Right cardiac atrium (tissue), 5 donors: ENCODE results near the gene CTNNBIP1. TPM values are rescaled to one million over a fixed set of nuclear protein-coding genes. Genes with fewer than 3 reads are reported as not detected.
A peak's percentile ranks its signal among the peaks of the same experiment; 100 is the strongest.

Experiments
- ATAC-seq, 2 donors: fragments of 200-7000 bp; cut with Tn5 transposase; one replicate each; pipeline versions ENCODE4 v1.8.0 to v1.9.1; 2020; ENCODE audit warnings: moderate library complexity in 2 of 2, mild to moderate bottlenecking in 1 of 2
- DNase-seq, 3 donors: peaks; one replicate each; pipeline ENCODE4 v3.0.0-alpha.2; 2020
- H3K27ac ChIP-seq: one replicate; pipeline ENCODE4 v1.5.1; 2013; ENCODE audit warnings: mild to moderate bottlenecking, low read length, control low read depth, moderate library complexity
- H3K27me3 ChIP-seq: one replicate; pipeline ENCODE4 v1.6.1; 2013; ENCODE audit not compliant: control insufficient read depth, insufficient read depth
- H3K4me1 ChIP-seq: one replicate; pipeline ENCODE4 v1.6.1; 2013; ENCODE audit warnings: low read length; ENCODE audit not compliant: control insufficient read depth, insufficient read depth
- H3K4me3 ChIP-seq: one replicate; pipeline ENCODE4 v1.5.1; 2013; ENCODE audit warnings: low read length, control low read depth
- H3K9me3 ChIP-seq: one replicate; pipeline ENCODE4 v1.6.1; 2013; ENCODE audit warnings: low read length; ENCODE audit not compliant: control insufficient read depth
- whole genome bisulfite sequencing: extraction: QIAGEN DNeasy Blood & Tissue Kit; methylation state at CpG from one replicate; pipeline ENCODE4 v1.1.7; 2013; 5-methylcytosine and 5-hydroxymethylcytosine counted together
- intact Hi-C, 4 donors: fragments of 100-400 bp; cut with DNase I; formaldehyde crosslinking; loops; one replicate each; pipeline versions ENCODE4 v1.11.0 to v1.14.0; 2022 to 2023
- polyA plus RNA-seq: library from polyadenylated mRNA; stranded (reverse); fragments of 200-250 nt; gene quantifications from one replicate; pipeline ENCODE4 v1.2.3, GENCODE V29; 2013
- total RNA-seq, 4 donors: library from RNA; stranded (reverse); fragmentation: NEBNext Ultra II Directional; extraction: Animal tissue kit (Norgen Biotek cat#: 25700); gene quantifications; one replicate each; pipeline ENCODE4 v1.2.1, GENCODE V29; 2021
- donor health status: healthy with polysubstance abuse.
- donor health status: DM: no; HTN: yes; CAD: no.
- donor health status: DM: no; HTN: no; CAD: no.
- donor health status: DM: no; HTN: yes; CAD: no; lungs with severe emphysema.
- donor health status: DM: yes; HTN: yes; CAD: no.

The CTNNBIP1 gene
- total and polyA plus RNA-seq, 5 donors = 31.9 to 71.8 (median 52.7) TPM

DNA sequence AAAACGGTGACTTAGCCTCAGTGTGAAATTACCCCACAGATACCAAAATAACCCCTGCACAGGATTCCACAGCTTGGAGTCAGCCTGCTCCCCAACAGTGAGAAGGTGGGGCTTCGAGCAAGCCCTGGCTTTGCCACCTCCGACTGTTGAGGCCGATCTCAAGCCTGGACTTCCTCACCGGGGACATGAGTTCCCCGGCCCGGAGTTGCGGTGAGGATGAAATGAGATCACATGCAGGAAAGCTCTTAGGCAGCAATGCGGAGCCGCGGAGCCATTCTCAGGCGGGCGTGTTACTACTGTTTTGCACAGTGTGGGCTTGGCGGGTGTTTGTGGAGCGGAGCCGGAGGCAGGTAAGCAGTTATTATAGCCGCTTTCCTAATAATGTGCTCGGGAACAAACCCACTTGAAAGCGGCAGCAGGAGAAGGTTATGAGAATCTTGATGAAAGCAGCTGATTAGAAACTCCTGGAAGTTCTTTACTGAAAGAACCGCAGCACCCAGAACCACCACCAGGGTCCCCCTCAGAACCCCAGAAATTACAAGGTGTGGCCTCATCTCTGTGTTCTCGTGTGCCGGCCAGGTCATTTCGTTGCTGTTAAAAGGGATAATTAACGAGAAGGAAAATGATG is 82.4 kb downstream of the CTNNBIP1 start:
- Histone ChIP-seq H3K9me3 (no peaks in the 10 kb centered on the region), H3K27ac (no peak overlapping the region), H3K4me1 (peaks cover 8% of the 10 kb centered on the region), H3K4me3 (no peak overlapping the region), H3K27me3 (no peaks in the 10 kb centered on the region)
- ATAC-seq (no peak), DNase-seq (no peak)
- 77% methylated on average over 24 of the region's 24 CpGs for WGBS
- intact Hi-C loops = no loop called here

DNA sequence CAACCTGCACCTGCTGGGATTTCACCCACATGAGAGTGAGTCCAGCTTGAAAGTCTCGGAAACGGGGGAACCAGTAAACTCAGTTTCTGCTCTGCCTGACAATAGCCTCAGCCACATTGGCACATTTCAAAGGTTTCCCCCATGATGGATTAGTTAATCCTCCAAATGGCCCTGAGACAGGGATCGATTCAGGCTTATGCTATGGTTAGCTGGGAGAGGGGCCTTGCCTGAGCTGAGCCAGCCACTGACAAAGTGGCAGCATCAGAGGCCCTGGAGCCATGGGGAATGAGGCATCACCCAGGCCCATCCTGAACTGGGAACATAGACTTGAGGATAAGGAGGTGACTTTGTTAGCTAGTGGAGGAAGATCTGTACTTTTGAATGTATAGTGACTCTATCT is 83.5 kb downstream of the CTNNBIP1 start:
- Histone ChIP-seq H3K9me3 (no peaks in the 10 kb centered on the region), H3K4me1 (peaks cover 8% of the 10 kb centered on the region), H3K27ac (no peak overlapping the region), H3K4me3 (no peak overlapping the region), H3K27me3 (no peaks in the 10 kb centered on the region)
- intact Hi-C loops = no loop called here
- no peak for ATAC-seq
- DNase-seq = no peak
- 85% methylated on average over 3 of the region's 3 CpGs for WGBS

DNA sequence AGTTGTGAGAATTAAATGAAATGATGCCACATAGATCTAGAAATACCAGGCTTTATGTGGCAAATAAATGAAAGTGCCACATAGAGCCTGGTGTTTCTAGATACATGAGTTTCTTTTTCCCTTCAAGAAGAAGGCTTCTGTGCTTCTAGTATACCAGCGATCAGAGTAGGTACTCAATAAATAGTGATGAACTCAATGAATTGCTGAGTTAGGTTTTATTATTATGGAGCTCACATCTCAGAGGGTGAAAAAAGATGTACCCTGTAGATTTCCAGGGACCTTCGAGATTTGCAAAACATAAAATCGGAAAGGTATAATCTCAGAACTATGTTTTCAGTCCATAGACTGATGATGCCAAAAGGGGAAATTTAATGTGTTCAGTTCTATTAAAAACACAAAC is 84.0 kb downstream of the CTNNBIP1 start:
- Histone ChIP-seq H3K4me1 (peaks cover 8% of the 10 kb centered on the region), H3K4me3 (no peak overlapping the region), H3K27ac (no peak overlapping the region), H3K27me3 (no peaks in the 10 kb centered on the region), H3K9me3 (no peaks in the 10 kb centered on the region)
- intact Hi-C loops = no loop called here
- ATAC-seq = no peak
- 87% methylated on average over 3 of the region's 3 CpGs for WGBS
- no peak for DNase-seq

DNA sequence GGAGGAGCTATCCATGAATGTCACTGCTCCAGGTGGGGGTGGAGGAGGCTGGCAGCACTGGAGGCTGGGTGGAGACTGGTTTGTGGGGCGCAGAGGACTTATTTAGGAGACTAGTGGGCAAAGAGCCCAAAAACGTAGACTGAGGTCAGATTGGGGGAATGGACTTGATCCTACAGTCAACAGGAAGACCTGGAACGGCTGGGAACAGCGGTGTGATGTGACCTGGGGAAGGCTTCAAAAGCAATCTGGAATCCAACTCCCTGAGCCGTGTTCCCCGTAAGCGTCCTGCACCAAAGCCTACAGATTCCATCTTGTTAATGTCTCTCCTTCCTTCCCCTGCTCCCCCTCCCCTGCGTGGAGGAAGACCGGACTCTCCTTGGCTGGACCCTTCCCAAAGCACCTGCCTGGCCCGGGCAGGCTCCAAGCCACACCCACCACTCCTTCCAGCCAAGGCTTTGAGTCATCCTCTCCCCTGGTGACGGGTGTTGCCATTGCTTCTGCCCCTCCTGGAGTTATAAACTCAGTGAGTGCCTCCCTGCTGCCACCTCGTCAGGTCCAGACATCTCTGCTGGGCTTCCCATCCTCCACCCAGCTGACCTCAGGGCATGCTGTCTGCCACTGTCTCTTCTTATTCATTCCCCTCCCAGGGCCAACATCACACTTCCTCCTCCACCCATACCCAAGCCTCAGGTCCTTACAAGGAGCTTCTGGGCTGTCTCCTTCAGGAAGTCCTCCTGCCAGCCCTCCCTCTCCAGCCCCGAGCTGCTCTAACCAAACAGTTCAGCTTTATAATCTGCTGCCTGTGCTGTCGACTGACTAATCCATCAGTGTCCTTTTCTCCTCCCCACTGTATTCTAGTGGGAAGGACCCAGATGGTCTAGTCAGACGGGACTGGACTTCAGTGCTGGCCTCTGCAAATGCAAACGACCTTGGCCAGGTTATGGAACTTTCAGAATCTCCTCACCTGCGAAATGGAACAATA is 84.7 kb downstream of the CTNNBIP1 start:
- peak overlapping the region; percentile 56 for H3K27ac ChIP-seq
- no peaks in the 10 kb centered on the region for H3K9me3 ChIP-seq
- 24% methylated on average over 17 of the region's 17 CpGs for WGBS
- peaks cover 8% of the 10 kb centered on the region for H3K4me1 ChIP-seq
- intact Hi-C loops = no loop called here
- H3K27me3 ChIP-seq = no peaks in the 10 kb centered on the region
- ATAC-seq (peak; percentile 30 to 67), DNase-seq (peak; percentile 56 to 60 (median 56))
- H3K4me3 ChIP-seq = no peak overlapping the region

DNA sequence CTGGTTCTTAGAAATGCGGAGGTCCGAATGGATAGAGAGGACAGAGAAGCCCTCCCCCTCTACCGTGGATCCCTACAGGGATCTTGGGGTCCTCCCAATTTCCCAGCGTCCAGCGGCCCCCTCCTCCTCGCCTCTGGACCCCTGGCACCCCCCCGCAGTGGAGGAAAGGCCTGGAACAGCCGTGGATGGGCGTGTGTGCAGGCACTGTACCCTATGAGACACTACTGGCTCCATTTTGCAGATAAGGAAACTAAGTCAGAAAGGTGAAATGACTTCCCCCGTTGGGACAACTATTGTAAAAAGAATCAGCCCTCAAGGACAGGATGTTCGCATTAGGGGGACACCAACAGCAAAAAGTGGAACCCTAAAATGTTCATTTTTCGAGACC is 85.4 kb downstream of the CTNNBIP1 start:
- ATAC-seq = no peak
- H3K27me3 ChIP-seq = no peaks in the 10 kb centered on the region
- intact Hi-C loops = no loop called here
- H3K4me3 ChIP-seq = no peak overlapping the region
- DNase-seq = no peak
- H3K4me1 ChIP-seq = peaks cover 8% of the 10 kb centered on the region
- 25% methylated on average over 12 of the region's 12 CpGs for WGBS
- no peaks in the 10 kb centered on the region for H3K9me3 ChIP-seq
- H3K27ac ChIP-seq = no peak overlapping the region

DNA sequence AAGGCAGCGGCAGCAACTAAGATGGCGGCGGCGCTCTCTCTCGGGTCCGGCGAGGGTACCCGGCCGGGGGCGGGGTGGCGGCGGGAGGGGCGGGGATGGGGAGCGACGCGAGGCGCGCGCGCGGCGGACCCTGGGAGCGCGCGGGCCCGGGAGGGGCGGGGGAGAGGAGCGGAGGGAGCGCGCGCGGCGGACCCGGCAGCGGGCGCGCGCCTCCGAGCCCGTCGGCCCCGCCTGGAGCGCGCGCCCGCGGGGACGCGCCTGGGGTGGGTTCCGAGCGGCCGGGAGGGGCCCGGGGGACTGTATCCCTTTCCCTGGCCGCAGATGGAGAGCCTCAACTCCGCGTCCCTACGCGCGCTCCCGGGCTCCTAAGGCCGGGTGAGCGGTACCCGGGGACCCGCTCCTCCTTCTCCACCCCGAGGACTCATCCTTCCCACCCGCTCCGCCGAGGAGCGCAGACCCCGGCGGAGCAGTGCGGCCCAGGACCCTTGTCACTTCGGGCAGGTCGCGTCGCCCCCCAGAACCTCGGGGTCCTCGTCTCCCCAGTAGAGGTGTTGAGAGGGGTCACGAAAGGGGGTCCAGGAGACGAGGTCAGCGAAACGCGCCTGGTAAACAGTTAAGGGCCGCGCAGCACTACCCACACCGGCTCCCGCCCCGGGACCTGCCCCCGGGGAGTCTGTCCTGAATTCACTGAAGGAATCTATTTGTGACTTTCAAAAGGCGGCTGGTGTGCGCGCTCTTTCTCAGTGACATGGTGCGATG is 85.9 kb downstream of the CTNNBIP1 start, which contains the start of gene CLSTN1:
Gene CLSTN1, minus strand, starts transcription at position 23 of the 759 bp plus-strand sequence. CDS start 232 bp downstream, outside the sequence.
- peaks cover 8% of the 10 kb centered on the region for H3K4me1 ChIP-seq
- H3K9me3 ChIP-seq = no peaks in the 10 kb centered on the region
- under 1% methylated on average over 91 of the region's 93 CpGs for WGBS
- DNase-seq = peak; percentile 94 to 97 (median 97)
- H3K27me3 ChIP-seq = no peaks in the 10 kb centered on the region
- intact Hi-C loops = no loop called here
- peak within 1 kb of the TSS; percentile 89 for H3K4me3 ChIP-seq
- peak; percentile 84 to 92 for ATAC-seq
- H3K27ac ChIP-seq = peak within 1 kb of the TSS; percentile 76

DNA sequence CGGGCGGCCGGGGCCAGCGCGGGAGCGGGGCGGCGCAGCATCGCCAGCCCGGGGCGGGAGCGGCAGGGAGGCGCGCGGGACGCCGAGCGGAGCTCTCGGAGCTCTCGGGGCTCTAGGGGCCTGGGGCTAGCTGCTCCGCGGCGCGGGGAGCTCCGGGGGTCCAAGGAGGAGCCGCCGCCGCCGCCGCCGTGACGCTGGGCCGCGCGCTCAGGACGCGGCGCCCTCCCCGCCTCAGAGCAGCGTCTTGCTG is 86.5 kb downstream of the CTNNBIP1 start:
- ATAC-seq = peak; percentile 11 to 38
- Histone ChIP-seq H3K4me1 (peaks cover 8% of the 10 kb centered on the region), H3K9me3 (no peaks in the 10 kb centered on the region), H3K4me3 (peak overlapping the region; percentile 89), H3K27me3 (no peaks in the 10 kb centered on the region), H3K27ac (peak overlapping the region; percentile 76)
- no peak for DNase-seq
- WGBS = under 1% methylated on average over 40 of the region's 40 CpGs
- intact Hi-C loops = no loop called here

DNA sequence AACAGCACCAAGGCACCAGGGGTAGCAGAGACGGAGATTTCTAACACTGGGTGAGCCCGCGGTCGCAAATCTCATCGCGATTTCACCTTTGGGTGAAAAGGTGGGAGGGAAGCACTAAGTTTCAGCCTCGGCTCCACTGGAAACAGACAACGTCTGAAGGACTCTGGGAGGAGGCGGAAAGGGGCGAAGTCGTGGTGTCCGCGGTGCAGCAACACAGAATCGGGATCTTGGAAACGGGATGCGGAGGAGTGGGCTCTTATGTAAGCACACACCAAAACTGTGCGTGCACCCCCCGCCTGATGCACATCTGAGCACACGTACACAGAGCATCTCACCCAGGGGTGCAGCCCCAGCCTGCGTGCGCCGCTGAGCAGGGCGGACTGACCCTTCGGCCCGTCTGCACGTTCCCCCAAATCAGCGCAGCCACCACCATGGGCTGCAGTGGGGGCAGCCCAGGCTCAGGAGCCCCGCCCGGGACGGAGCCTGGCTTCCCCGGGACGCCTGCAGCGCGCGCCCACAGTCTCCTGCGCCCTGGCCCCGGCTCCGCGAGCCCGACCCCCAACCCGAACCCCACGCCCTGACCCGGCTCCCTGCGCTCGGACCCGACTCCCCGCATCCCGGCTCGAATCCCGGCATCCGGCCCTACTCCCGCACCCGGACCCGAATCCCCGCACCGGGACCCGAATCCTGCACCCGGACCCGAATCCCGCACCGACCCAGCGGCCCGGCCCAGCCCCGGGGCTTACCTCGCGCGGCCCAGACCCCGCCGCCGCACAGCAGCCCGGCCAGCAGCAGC is 87.0 kb downstream of the CTNNBIP1 start:
- Histone ChIP-seq H3K27ac (peak overlapping the region; percentile 76), H3K4me1 (peaks cover 8% of the 10 kb centered on the region), H3K4me3 (peak overlapping the region; percentile 89), H3K27me3 (no peaks in the 10 kb centered on the region), H3K9me3 (no peaks in the 10 kb centered on the region)
- WGBS = under 1% methylated on average over 71 of the region's 71 CpGs
- DNase-seq = peak; percentile 44 to 74 (median 71)
- peak; percentile 9 to 25 for ATAC-seq
- intact Hi-C loops = no loop called here

DNA sequence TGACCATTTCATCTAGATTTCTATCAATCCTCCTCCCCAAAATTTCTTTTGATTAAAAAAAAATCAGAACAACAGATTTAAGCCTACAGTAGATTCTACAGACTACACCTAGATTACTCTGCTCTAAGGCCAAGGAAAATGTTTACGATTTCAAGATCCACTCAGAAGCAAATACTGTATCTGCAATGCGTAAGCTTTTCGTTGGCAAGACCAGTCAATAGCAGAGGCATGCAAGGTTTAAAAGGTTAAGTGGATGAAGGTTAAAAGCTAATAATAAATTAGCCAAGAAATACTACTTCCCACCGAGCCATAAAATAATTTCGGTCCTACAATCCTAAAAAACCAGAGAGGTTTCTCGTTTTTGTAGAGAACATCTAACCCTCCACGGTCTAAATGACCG is 87.6 kb downstream of the CTNNBIP1 start:
- DNase-seq = no peak
- WGBS = 5% methylated on average over 8 of the region's 8 CpGs
- intact Hi-C loops = no loop called here
- H3K9me3 ChIP-seq = no peaks in the 10 kb centered on the region
- H3K4me1 ChIP-seq = peaks cover 8% of the 10 kb centered on the region
- no peak for ATAC-seq
- H3K27me3 ChIP-seq = no peaks in the 10 kb centered on the region
- no peak overlapping the region for H3K27ac ChIP-seq
- peak overlapping the region; percentile 89 for H3K4me3 ChIP-seq

DNA sequence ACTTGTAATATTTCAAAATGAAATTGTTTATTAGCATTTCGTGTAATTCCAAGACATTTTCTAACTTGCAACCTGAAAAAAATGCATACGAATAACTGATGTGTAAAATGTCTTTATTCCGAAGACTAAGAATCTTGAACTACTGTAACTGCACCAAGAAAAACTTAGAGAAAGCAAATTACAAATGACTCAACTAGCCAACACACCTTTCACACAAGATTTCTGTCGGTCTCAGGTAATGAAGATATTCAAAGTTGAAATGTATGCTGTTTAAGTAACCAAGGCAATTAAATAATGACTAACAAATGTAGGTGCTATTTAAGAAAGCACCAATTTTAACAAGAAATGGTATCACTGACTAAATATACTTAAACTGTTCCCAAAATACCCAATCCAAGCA is 88.4 kb downstream of the CTNNBIP1 start:
- H3K27me3 ChIP-seq = no peaks in the 10 kb centered on the region
- no peak overlapping the region for H3K27ac ChIP-seq
- ATAC-seq (no peak), DNase-seq (no peak)
- H3K4me1 ChIP-seq = peaks cover 8% of the 10 kb centered on the region
- 96% methylated on average over 4 of the region's 4 CpGs for WGBS
- H3K4me3 ChIP-seq = no peak overlapping the region
- no peaks in the 10 kb centered on the region for H3K9me3 ChIP-seq
- intact Hi-C loops = no loop called here
